Measurements from ENCODE around the gene TENM4. TPM values are rescaled to one million over a fixed set of nuclear protein-coding genes. Genes with fewer than 3 reads are reported as not detected.
A peak's percentile ranks its signal among the peaks of the same experiment; 100 is the strongest.

TENM4 gene
- total RNA-seq, 4 donors from 2014 or later, result 0.88 to 61.5 (median 4.0) TPM

GRCh38 chr11:78647986-78648875 is 792.6 kb downstream of the TENM4 start:
- no peak for DNase-seq
- no peaks in the 10 kb centered on the region for H3K4me1 ChIP-seq
- H3K27ac ChIP-seq, result no peak overlapping the region
- intact Hi-C loops (cut with DNase I; ENCODE audit: low total_unique reads), result loop anchor here (10.0 kb wide), 1 partner anchor 167 kb away; no protein-coding TSS in a partner anchor
- no peaks in the 10 kb centered on the region for H3K9me3 ChIP-seq
- H3K27me3 ChIP-seq, result no peaks in the 10 kb centered on the region
- TF ChIP-seq, protein P1, sequence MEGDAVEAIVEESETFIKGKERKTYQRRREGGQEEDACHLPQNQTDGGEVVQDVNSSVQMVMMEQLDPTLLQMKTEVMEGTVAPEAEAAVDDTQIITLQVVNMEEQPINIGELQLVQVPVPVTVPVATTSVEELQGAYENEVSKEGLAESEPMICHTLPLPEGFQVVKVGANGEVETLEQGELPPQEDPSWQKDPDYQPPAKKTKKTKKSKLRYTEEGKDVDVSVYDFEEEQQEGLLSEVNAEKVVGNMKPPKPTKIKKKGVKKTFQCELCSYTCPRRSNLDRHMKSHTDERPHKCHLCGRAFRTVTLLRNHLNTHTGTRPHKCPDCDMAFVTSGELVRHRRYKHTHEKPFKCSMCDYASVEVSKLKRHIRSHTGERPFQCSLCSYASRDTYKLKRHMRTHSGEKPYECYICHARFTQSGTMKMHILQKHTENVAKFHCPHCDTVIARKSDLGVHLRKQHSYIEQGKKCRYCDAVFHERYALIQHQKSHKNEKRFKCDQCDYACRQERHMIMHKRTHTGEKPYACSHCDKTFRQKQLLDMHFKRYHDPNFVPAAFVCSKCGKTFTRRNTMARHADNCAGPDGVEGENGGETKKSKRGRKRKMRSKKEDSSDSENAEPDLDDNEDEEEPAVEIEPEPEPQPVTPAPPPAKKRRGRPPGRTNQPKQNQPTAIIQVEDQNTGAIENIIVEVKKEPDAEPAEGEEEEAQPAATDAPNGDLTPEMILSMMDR (IDR thresholded peaks at IDR 0.05), result no peak
- TF ChIP-seq POLR2A (IDR thresholded peaks at IDR 0.05), result no peak
- H3K36me3 ChIP-seq, result no peaks in the 10 kb centered on the region
- H3K4me3 ChIP-seq, result no peak overlapping the region

DNA sequence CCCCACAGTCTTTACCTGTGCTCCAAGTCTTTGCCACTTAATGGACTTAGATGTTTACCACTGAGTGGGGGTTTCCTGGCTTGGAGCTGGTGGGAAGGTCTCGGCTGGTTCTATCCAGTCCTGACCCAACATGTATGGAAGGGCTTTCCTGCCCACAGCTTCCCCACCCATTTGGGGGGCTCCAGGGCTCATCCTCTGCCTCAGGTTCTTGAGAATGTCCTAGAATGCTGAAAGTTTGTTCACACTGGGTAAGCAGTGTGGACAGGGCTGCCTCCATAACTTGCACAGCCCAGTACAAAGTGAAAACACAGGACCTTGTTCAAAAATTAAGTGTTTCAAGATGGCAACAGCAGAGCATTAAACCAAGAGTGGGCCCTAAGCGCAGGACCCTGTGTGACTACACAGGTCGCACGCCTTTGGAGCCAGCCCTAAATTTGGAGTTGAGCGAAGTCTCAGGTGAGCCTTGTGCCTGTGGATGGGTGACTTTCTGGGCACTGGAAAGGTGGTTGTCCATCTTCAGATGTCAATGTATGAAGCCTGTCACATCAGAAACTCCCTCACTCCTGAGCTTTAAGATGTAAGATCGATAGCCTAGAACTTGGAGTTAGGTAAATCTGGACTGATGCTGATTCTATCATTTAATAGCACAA is 793.4 kb downstream of the TENM4 start:
- no peak for TF ChIP-seq POLR2A (IDR thresholded peaks at IDR 0.05)
- TF ChIP-seq, protein P1 (IDR thresholded peaks at IDR 0.05), result no peak
- Histone ChIP-seq H3K4me1 (no peaks in the 10 kb centered on the region), H3K36me3 (no peaks in the 10 kb centered on the region), H3K4me3 (no peak overlapping the region), H3K27ac (no peak overlapping the region), H3K9me3 (no peaks in the 10 kb centered on the region), H3K27me3 (no peaks in the 10 kb centered on the region)
- no peak for DNase-seq
- intact Hi-C loops (cut with DNase I; ENCODE audit: low total_unique reads), result loop anchor here (10.0 kb wide), 1 partner anchor 167 kb away; no protein-coding TSS in a partner anchor

GRCh38 chr11:78646564-78647185 is 794.2 kb downstream of the TENM4 start:
- Histone ChIP-seq H3K36me3 (no peaks in the 10 kb centered on the region), H3K27me3 (no peaks in the 10 kb centered on the region), H3K27ac (no peak overlapping the region), H3K4me3 (no peak overlapping the region), H3K9me3 (no peaks in the 10 kb centered on the region), H3K4me1 (no peaks in the 10 kb centered on the region)
- peak in 1 of 2 donors; percentile 27 for DNase-seq
- no peak for TF ChIP-seq POLR2A (IDR thresholded peaks at IDR 0.05)
- TF ChIP-seq, protein P1 (IDR thresholded peaks at IDR 0.05), result peak; percentile 52 to 67 (median 56)
- intact Hi-C loops (cut with DNase I; ENCODE audit: low total_unique reads), result loop anchor here (10.0 kb wide), 1 partner anchor 168 kb away; no protein-coding TSS in a partner anchor

DNA sequence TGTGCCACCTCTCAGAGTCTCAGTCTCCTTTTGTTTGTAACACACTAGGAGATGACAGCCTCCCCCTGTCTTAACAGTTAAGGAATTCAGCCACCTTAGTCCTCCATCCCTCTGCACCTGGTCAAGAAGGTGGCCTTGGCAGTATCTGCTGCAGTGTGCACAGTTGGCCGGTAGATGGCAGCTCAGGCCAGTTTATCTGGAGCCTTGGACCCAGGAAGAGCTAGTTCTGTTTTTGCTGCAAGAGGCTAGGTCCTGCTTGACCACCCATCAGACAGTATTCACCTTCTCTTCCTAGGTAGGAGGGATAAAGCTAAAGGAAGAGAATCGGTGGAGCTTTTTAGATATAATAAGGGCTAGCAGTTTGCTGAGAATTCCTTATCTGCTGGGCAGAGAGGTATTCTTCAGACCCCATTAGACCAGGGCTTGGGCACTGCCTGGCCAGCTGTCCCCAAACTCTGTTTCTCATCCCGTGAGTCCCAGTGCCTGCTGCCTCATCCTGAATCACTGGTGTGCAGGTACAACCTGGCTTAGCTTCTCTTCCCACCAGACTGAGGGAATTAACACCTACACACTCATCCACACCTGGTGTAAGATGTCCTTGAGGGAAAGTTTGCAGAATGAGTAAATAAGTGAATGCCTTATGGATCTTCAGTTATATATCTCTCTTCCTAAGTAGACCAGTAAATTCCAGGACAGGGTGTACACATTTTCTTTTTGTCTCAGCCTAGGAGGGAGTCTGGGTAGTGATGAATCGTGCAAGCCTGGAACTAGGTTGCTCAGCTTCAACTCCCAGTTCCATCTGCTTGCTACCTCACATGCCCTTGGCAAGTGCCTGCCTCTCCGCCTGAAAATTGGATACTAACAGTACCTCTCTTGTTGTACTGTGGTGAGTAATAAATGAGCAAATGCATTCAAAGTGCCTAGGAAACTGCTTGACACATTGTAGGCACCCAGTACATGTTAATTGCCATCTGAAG is 795.3 kb downstream of the TENM4 start:
- Histone ChIP-seq H3K4me3 (no peak overlapping the region), H3K4me1 (no peaks in the 10 kb centered on the region), H3K27ac (no peak overlapping the region), H3K36me3 (no peaks in the 10 kb centered on the region), H3K27me3 (no peaks in the 10 kb centered on the region), H3K9me3 (no peaks in the 10 kb centered on the region)
- intact Hi-C loops (cut with DNase I; ENCODE audit: low total_unique reads), result loop anchor here (10.0 kb wide), 1 partner anchor 169 kb away; no protein-coding TSS in a partner anchor
- no peak for TF ChIP-seq POLR2A (IDR thresholded peaks at IDR 0.05)
- TF ChIP-seq, protein P1 (IDR thresholded peaks at IDR 0.05), result peak; percentile 90 to 92 (median 90)
- DNase-seq, result peak; percentile 40 to 70

All from uterus (tissue), 4 donors.